Activated naive CD4-positive, alpha-beta T cell treated with anti-CD3 and anti-CD28 coated beads for 36 hours (primary cell): ENCODE data around the gene C1orf21. TPM values are rescaled to one million over a fixed set of nuclear protein-coding genes. Genes with fewer than 3 reads are reported as not detected.

ENCODE experiments used
- CTCF ChIA-PET: fragments of 350-600 bp; sonication (Branson Sonifier 250); formaldehyde crosslinking; loops from one replicate; lab custom pipeline; 2021; ENCODE audit warnings: antibody characterized with exemption; lab: Charles Lee
- DNase-seq: peaks from one replicate; pipeline ENCODE4 v3.0.0-alpha.2; 2020
- H3K27ac Mint-ChIP-seq: one replicate; pipeline ENCODE4 v1.8.0; 2021; ENCODE audit warnings: mild to moderate bottlenecking, mixed read lengths
- H3K27me3 Mint-ChIP-seq: one replicate; pipeline ENCODE4 v1.8.0; 2021; ENCODE audit warnings: low read depth, mixed read lengths
- H3K36me3 Mint-ChIP-seq: one replicate; pipeline ENCODE4 v1.8.0; 2021; ENCODE audit warnings: low read depth, mixed read lengths
- H3K4me1 Mint-ChIP-seq: one replicate; pipeline ENCODE4 v1.8.0; 2021; ENCODE audit warnings: low read depth, mixed read lengths
- H3K4me3 Mint-ChIP-seq: one replicate; pipeline ENCODE4 v1.8.0; 2021; ENCODE audit warnings: mild to moderate bottlenecking, moderate library complexity, mixed read lengths
- H3K9me3 Mint-ChIP-seq: one replicate; pipeline ENCODE4 v1.8.0; 2021; ENCODE audit warnings: mixed read lengths
- intact Hi-C: fragments of 100-400 bp; cut with micrococcal nuclease; formaldehyde crosslinking; loops from one replicate; pipeline ENCODE4 v1.15.1; 2023
- total RNA-seq, 2 experiments: library from RNA; stranded (reverse); gene quantifications; one replicate each; pipeline ENCODE4 v1.2.3, GENCODE V29; 2021

C1orf21 gene
- total RNA-seq, 2 experiments from 2014 or later, result 1.2 to 1.4 TPM

- Mint-ChIP-seq H3K36me3 (no peaks in the 10 kb centered on the region), H3K4me3 (no peak overlapping the region), H3K27me3 (peaks cover 2% of the 10 kb centered on the region), H3K9me3 (no peaks in the 10 kb centered on the region), H3K4me1 (no peaks in the 10 kb centered on the region), H3K27ac (no peak overlapping the region)
- intact Hi-C loops, result no loop called here
- CTCF ChIA-PET, result no interaction called here
- no peak for DNase-seq
These were observed 240.1 kb downstream of the C1orf21 start for GRCh38 chr1:184627007-184627341.

DNA sequence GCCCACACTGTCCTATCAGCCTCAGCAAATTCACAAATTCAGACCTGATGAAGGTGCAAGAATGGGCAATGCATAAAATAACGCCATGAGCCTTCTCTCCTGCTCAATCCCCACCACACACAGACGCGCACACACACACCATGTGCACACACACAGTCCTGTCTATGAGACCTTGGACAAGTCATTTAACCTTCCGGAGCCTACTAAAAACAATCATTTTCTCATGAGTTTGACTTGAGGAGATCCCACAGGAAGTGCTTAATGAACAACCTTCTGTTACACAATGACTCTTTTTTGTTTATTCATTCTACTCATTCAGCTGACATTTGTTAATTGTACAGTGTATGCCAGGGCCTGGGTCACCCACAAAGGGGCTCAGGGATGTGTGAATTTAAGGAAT lies 242.4 kb downstream of the C1orf21 start:
- no peaks in the 10 kb centered on the region for H3K9me3 Mint-ChIP-seq
- H3K27me3 Mint-ChIP-seq, result peaks cover 2% of the 10 kb centered on the region
- intact Hi-C loops, result no loop called here
- CTCF ChIA-PET, result no interaction called here
- H3K4me3 Mint-ChIP-seq, result no peak overlapping the region
- H3K4me1 Mint-ChIP-seq, result no peaks in the 10 kb centered on the region
- H3K27ac Mint-ChIP-seq, result no peak overlapping the region
- H3K36me3 Mint-ChIP-seq, result no peaks in the 10 kb centered on the region
- no peak for DNase-seq

- DNase-seq, result no peak
- intact Hi-C loops, result no loop called here
- H3K36me3 Mint-ChIP-seq, result no peaks in the 10 kb centered on the region
- no peaks in the 10 kb centered on the region for H3K4me1 Mint-ChIP-seq
- CTCF ChIA-PET, result interaction anchor here (0.7 kb wide), 1 partner anchor 33 kb away, joined by 5 read pairs; no protein-coding TSS in a partner anchor
- no peaks in the 10 kb centered on the region for H3K9me3 Mint-ChIP-seq
- no peak overlapping the region for H3K4me3 Mint-ChIP-seq
- H3K27ac Mint-ChIP-seq, result no peak overlapping the region
- peaks cover 2% of the 10 kb centered on the region for H3K27me3 Mint-ChIP-seq
These were observed 243.8 kb downstream of the C1orf21 start for GRCh38 chr1:184630679-184631060.

- Mint-ChIP-seq H3K27me3 (no peaks in the 10 kb centered on the region), H3K27ac (no peak overlapping the region), H3K4me3 (no peak overlapping the region), H3K4me1 (no peaks in the 10 kb centered on the region), H3K36me3 (no peaks in the 10 kb centered on the region), H3K9me3 (no peaks in the 10 kb centered on the region)
- intact Hi-C loops, result no loop called here
- no peak for DNase-seq
- CTCF ChIA-PET, result no interaction called here
These were observed 245.8 kb downstream of the C1orf21 start for GRCh38 chr1:184632415-184633175.

DNA sequence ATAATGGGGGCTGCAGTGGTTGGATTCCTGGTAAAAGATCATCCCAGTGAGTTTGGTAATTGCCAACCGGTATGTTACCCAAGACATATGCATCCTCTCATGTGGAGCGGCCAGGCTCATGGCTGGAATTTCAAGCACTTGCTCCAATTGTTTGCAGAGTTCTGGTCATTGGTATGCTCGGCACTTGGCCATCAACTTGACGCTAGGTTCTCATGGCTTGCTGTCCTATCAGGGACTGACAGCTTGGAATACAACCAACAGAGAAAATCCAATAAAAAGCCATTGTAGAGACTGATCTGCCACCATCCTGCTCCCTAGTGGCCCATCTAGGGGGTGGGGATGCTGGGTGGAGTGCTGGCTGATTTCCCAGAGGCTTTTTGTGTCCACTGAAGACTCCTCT lies 247.0 kb downstream of the C1orf21 start:
- DNase-seq, result no peak
- Mint-ChIP-seq H3K4me1 (no peaks in the 10 kb centered on the region), H3K9me3 (no peaks in the 10 kb centered on the region), H3K27me3 (no peaks in the 10 kb centered on the region), H3K36me3 (no peaks in the 10 kb centered on the region), H3K4me3 (no peak overlapping the region), H3K27ac (no peak overlapping the region)
- intact Hi-C loops, result no loop called here
- CTCF ChIA-PET, result no interaction called here

GRCh38 chr1:184634296-184634695 lies 247.5 kb downstream of the C1orf21 start:
- no peaks in the 10 kb centered on the region for H3K9me3 Mint-ChIP-seq
- intact Hi-C loops, result no loop called here
- CTCF ChIA-PET, result no interaction called here
- no peaks in the 10 kb centered on the region for H3K4me1 Mint-ChIP-seq
- no peak overlapping the region for H3K4me3 Mint-ChIP-seq
- H3K36me3 Mint-ChIP-seq, result no peaks in the 10 kb centered on the region
- H3K27ac Mint-ChIP-seq, result no peak overlapping the region
- no peaks in the 10 kb centered on the region for H3K27me3 Mint-ChIP-seq
- no peak for DNase-seq

DNA sequence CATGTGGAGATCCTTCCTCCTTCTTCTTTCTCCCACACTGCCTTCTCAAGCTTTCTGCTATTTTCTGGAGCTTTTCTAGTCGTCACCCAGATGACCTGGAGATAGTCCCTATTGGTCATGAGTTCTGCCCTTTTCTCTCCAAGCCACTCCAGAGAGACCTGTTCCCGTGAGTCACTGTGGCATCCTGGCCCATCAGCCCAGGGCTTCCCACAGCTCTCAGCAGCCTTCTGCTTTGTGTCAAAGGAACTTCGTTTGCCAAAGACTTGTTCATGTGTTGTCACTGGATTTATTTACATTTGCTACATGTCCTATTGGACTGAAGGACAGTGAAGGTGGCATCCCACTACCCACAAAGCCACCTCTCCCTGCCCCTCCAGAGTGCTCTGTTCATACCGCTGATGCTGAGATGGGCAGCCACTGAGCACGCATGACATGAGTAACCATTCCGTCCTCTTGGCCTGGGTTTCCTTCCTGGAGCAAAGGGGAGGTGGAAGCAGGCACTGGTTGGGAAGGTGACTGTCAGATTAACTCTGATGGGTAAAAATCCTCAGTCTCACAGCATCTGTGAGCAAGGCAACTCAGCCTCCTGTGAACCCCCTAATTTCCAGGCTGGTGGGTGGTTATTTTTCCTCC lies 248.6 kb downstream of the C1orf21 start:
- DNase-seq, result no peak
- Mint-ChIP-seq H3K9me3 (no peaks in the 10 kb centered on the region), H3K4me3 (no peak overlapping the region), H3K27me3 (no peaks in the 10 kb centered on the region), H3K4me1 (no peaks in the 10 kb centered on the region), H3K36me3 (no peaks in the 10 kb centered on the region), H3K27ac (no peak overlapping the region)
- intact Hi-C loops, result no loop called here
- CTCF ChIA-PET, result no interaction called here

GRCh38 chr1:184635980-184636431 lies 249.2 kb downstream of the C1orf21 start:
- H3K27ac Mint-ChIP-seq, result no peak overlapping the region
- CTCF ChIA-PET, result no interaction called here
- no peaks in the 10 kb centered on the region for H3K27me3 Mint-ChIP-seq
- H3K9me3 Mint-ChIP-seq, result no peaks in the 10 kb centered on the region
- intact Hi-C loops, result no loop called here
- no peaks in the 10 kb centered on the region for H3K36me3 Mint-ChIP-seq
- no peak overlapping the region for H3K4me3 Mint-ChIP-seq
- H3K4me1 Mint-ChIP-seq, result no peaks in the 10 kb centered on the region
- no peak for DNase-seq

- no peak overlapping the region for H3K4me3 Mint-ChIP-seq
- intact Hi-C loops, result no loop called here
- no peaks in the 10 kb centered on the region for H3K4me1 Mint-ChIP-seq
- no peaks in the 10 kb centered on the region for H3K9me3 Mint-ChIP-seq
- CTCF ChIA-PET, result no interaction called here
- DNase-seq, result no peak
- no peaks in the 10 kb centered on the region for H3K36me3 Mint-ChIP-seq
- no peak overlapping the region for H3K27ac Mint-ChIP-seq
- peaks cover 8% of the 10 kb centered on the region for H3K27me3 Mint-ChIP-seq
These were observed 250.9 kb downstream of the C1orf21 start for GRCh38 chr1:184637664-184638240.

GRCh38 chr1:184639205-184639604 lies 252.4 kb downstream of the C1orf21 start:
- intact Hi-C loops, result no loop called here
- Mint-ChIP-seq H3K9me3 (no peaks in the 10 kb centered on the region), H3K27ac (no peak overlapping the region), H3K4me1 (no peaks in the 10 kb centered on the region), H3K36me3 (no peaks in the 10 kb centered on the region), H3K4me3 (no peak overlapping the region), H3K27me3 (peaks cover 8% of the 10 kb centered on the region)
- no peak for DNase-seq
- CTCF ChIA-PET, result no interaction called here

GRCh38 chr1:184640505-184640904 lies 253.7 kb downstream of the C1orf21 start:
- Mint-ChIP-seq H3K36me3 (no peaks in the 10 kb centered on the region), H3K27ac (no peak overlapping the region), H3K4me1 (no peaks in the 10 kb centered on the region), H3K27me3 (peaks cover 12% of the 10 kb centered on the region), H3K4me3 (no peak overlapping the region), H3K9me3 (no peaks in the 10 kb centered on the region)
- no peak for DNase-seq
- CTCF ChIA-PET, result no interaction called here
- intact Hi-C loops, result no loop called here

GRCh38 chr1:184641894-184642293 lies 255.1 kb downstream of the C1orf21 start:
- intact Hi-C loops, result no loop called here
- Mint-ChIP-seq H3K9me3 (no peaks in the 10 kb centered on the region), H3K27me3 (peaks cover 12% of the 10 kb centered on the region), H3K4me3 (no peak overlapping the region), H3K4me1 (no peaks in the 10 kb centered on the region), H3K27ac (no peak overlapping the region), H3K36me3 (no peaks in the 10 kb centered on the region)
- CTCF ChIA-PET, result no interaction called here
- DNase-seq, result no peak

GRCh38 chr1:184643661-184644060 lies 256.8 kb downstream of the C1orf21 start:
- CTCF ChIA-PET, result no interaction called here
- no peak overlapping the region for H3K4me3 Mint-ChIP-seq
- H3K4me1 Mint-ChIP-seq, result no peaks in the 10 kb centered on the region
- no peak overlapping the region for H3K27ac Mint-ChIP-seq
- no peaks in the 10 kb centered on the region for H3K36me3 Mint-ChIP-seq
- H3K27me3 Mint-ChIP-seq, result peaks cover 12% of the 10 kb centered on the region
- DNase-seq, result no peak
- H3K9me3 Mint-ChIP-seq, result no peaks in the 10 kb centered on the region
- intact Hi-C loops, result no loop called here
